Mesodermal cell (in vitro differentiated cells): ENCODE measurements around the gene USP34.
A peak's percentile ranks its signal among the peaks of the same experiment; 100 is the strongest.
"Not testable (repeated sequence)": the region's sequence is repeated elsewhere in the genome, so short reads cannot be mapped to it uniquely, and the experiment has no call there.

Source experiments
- H3K27ac ChIP-seq: 2 replicates; pipeline ENCODE4 v1.7.0; 2013; ENCODE audit warnings: mild to moderate bottlenecking, low read depth, low read length, moderate library complexity; ENCODE audit not compliant: severe bottlenecking
- H3K36me3 ChIP-seq: 2 replicates; pipeline ENCODE4 v1.7.1; 2013; ENCODE audit warnings: mild to moderate bottlenecking, low read length, moderate library complexity; ENCODE audit not compliant: control insufficient read depth, insufficient read depth
- H3K4me1 ChIP-seq: one replicate; pipeline ENCODE4 v1.7.1; 2013; ENCODE audit warnings: mild to moderate bottlenecking, low read length; ENCODE audit not compliant: insufficient read depth, control insufficient read depth, poor library complexity, severe bottlenecking
- H3K4me3 ChIP-seq: 2 replicates; pipeline ENCODE4 v1.7.0; 2013; ENCODE audit warnings: low read length, control low read depth, mild to moderate bottlenecking; ENCODE audit not compliant: insufficient read depth, poor library complexity, severe bottlenecking; ENCODE audit errors: extremely low read depth
- H3K9me3 ChIP-seq: 2 replicates; pipeline ENCODE4 v1.7.1; 2013; ENCODE audit warnings: mild to moderate bottlenecking, low read length, moderate library complexity; ENCODE audit not compliant: control insufficient read depth
- WGBS, 2 experiments: methylation state at CpG; one replicate each; pipeline ENCODE4 v1.1.5; 2013; ENCODE audit warnings: missing lambda C conversion rate in 2 of 2; ENCODE audit not compliant: insufficient coverage in 2 of 2; 5-methylcytosine and 5-hydroxymethylcytosine counted together

Gene USP34

GRCh38 chr2:61176755-61177726 is 293.8 kb downstream of the USP34 start:
- peak overlapping the region; percentile 91 for H3K27ac ChIP-seq
- peaks cover 24% of the 10 kb centered on the region for H3K4me1 ChIP-seq
- peaks cover 25% of the 10 kb centered on the region for H3K36me3 ChIP-seq
- H3K4me3 ChIP-seq = peak overlapping the region; percentile 60
- 2% methylated on average over 87 to 101 of the region's 111 CpGs for WGBS, 2 experiments
- H3K9me3 ChIP-seq = no peaks in the 10 kb centered on the region

GRCh38 chr2:61175036-61175435 is 295.9 kb downstream of the USP34 start:
- H3K36me3 ChIP-seq = peaks cover 10% of the 10 kb centered on the region
- no peaks in the 10 kb centered on the region for H3K9me3 ChIP-seq
- no peak overlapping the region for H3K4me3 ChIP-seq
- peaks cover 16% of the 10 kb centered on the region for H3K4me1 ChIP-seq
- 93 to 99% methylated on average over 7 to 8 of the region's 8 CpGs for WGBS, 2 experiments
- H3K27ac ChIP-seq = no peak overlapping the region

GRCh38 chr2:61173116-61173515 is 297.8 kb downstream of the USP34 start:
- H3K4me1 ChIP-seq = no peaks in the 10 kb centered on the region
- H3K9me3 ChIP-seq = no peaks in the 10 kb centered on the region
- WGBS, 2 experiments = 71 to 96% methylated on average over 1 to 3 of the region's 4 CpGs
- H3K27ac ChIP-seq = no peak overlapping the region
- no peak overlapping the region for H3K4me3 ChIP-seq
- peaks cover 4% of the 10 kb centered on the region for H3K36me3 ChIP-seq

- no peak overlapping the region for H3K4me3 ChIP-seq
- H3K36me3 ChIP-seq = peaks cover 4% of the 10 kb centered on the region
- no peaks in the 10 kb centered on the region for H3K4me1 ChIP-seq
- H3K9me3 ChIP-seq = no peaks in the 10 kb centered on the region
- WGBS, 2 experiments = 80 to 100% methylated on average over 1 of the region's 1 CpG
- H3K27ac ChIP-seq = no peak overlapping the region
These were observed 298.2 kb downstream of the USP34 start for GRCh38 chr2:61172671-61173070.

- H3K36me3 ChIP-seq = peaks cover 41% of the 10 kb centered on the region
- no peaks in the 10 kb centered on the region for H3K9me3 ChIP-seq
- no peaks in the 10 kb centered on the region for H3K4me1 ChIP-seq
- WGBS, 2 experiments = 87 to 94% methylated on average over 9 to 10 of the region's 10 CpGs
- H3K4me3 ChIP-seq = no peak overlapping the region
- no peak overlapping the region for H3K27ac ChIP-seq
These were observed 303.3 kb downstream of the USP34 start for GRCh38 chr2:61167579-61167978.

- Histone ChIP-seq H3K36me3 (peaks cover 37% of the 10 kb centered on the region), H3K4me1 (no peaks in the 10 kb centered on the region), H3K27ac (no peak overlapping the region), H3K4me3 (no peak overlapping the region), H3K9me3 (no peaks in the 10 kb centered on the region)
- 85 to 97% methylated on average over 3 of the region's 3 CpGs for WGBS, 2 experiments
These were observed 304.9 kb downstream of the USP34 start for GRCh38 chr2:61165946-61166345.

- H3K4me1 ChIP-seq, H3K27ac ChIP-seq, H3K9me3 ChIP-seq, H3K4me3 ChIP-seq: not testable (repeated sequence)
- peaks cover 37% of the 10 kb centered on the region for H3K36me3 ChIP-seq
- WGBS, 2 experiments = 94% methylated on average over 1 to 5 of the region's 7 CpGs
These were observed 305.8 kb downstream of the USP34 start for GRCh38 chr2:61165082-61165481.

- no peaks in the 10 kb centered on the region for H3K9me3 ChIP-seq
- H3K4me1 ChIP-seq = no peaks in the 10 kb centered on the region
- no peak overlapping the region for H3K27ac ChIP-seq
- WGBS, 2 experiments = 89 to 92% methylated on average over 4 to 5 of the region's 5 CpGs
- H3K4me3 ChIP-seq = no peak overlapping the region
- peaks cover 41% of the 10 kb centered on the region for H3K36me3 ChIP-seq
These were observed 308.2 kb downstream of the USP34 start for GRCh38 chr2:61162721-61163120.

- no peak within 1 kb of the TSS for H3K4me3 ChIP-seq
- no peak within 1 kb of the TSS for H3K27ac ChIP-seq
- H3K4me1 ChIP-seq = no peaks in the 10 kb centered on the region
- WGBS, 2 experiments = 94 to 100% methylated on average over 2 of the region's 5 CpGs
- no peaks in the 10 kb centered on the region for H3K9me3 ChIP-seq
- peaks cover 43% of the 10 kb centered on the region for H3K36me3 ChIP-seq
These were observed 309.0 kb downstream of the USP34 start, which contains the start of gene C2orf74 for GRCh38 chr2:61161888-61162287. C2orf74 (plus strand) TSS chr2:61162188; CDS start chr2:61162515, 327 bp downstream.

- no peak overlapping the region for H3K4me3 ChIP-seq
- H3K36me3 ChIP-seq = peaks cover 12% of the 10 kb centered on the region
- no peaks in the 10 kb centered on the region for H3K9me3 ChIP-seq
- WGBS, 2 experiments = 72 to 77% methylated on average over 3 of the region's 3 CpGs
- no peak overlapping the region for H3K27ac ChIP-seq
- no peaks in the 10 kb centered on the region for H3K4me1 ChIP-seq
These were observed 312.4 kb downstream of the USP34 start for GRCh38 chr2:61158356-61158955.
